GM23338 (cell line): ENCODE results near the gene CCNA2. TPM values are rescaled to one million over a fixed set of nuclear protein-coding genes. Genes with fewer than 3 reads are reported as not detected.

ENCODE experiments used
- ATAC-seq: fragments of 200-7000 bp; cut with Tn5 transposase; 3 replicates; pipeline ENCODE4 v1.9.1; 2020
- DNase-seq: peaks from one replicate; pipeline ENCODE4 v3.0.0-alpha.2; 2015; ENCODE audit warnings: low spot score
- H2AFZ ChIP-seq: fragments of 200-600 bp; sonication (generic); 2 replicates; pipeline ENCODE4 v1.8.0; 2016; ENCODE audit warnings: antibody characterized with exemption, mild to moderate bottlenecking, moderate library complexity
- H3F3A ChIP-seq: fragments of 200-600 bp; sonication (generic); replicated peaks from 2 replicates; pipeline ENCODE4 v1.8.0; 2017; ENCODE audit warnings: antibody characterized with exemption, mixed run types, low read depth
- H3K27ac ChIP-seq: fragments of 200-600 bp; sonication (generic); 2 replicates; pipeline ENCODE4 v1.6.1; 2016; ENCODE audit warnings: low read depth
- H3K27me3 ChIP-seq: fragments of 200-600 bp; sonication (generic); 2 replicates; pipeline ENCODE4 v1.8.0; 2016; ENCODE audit warnings: mild to moderate bottlenecking, mixed run types, moderate library complexity; ENCODE audit not compliant: insufficient read depth
- H3K36me3 ChIP-seq: fragments of 200-600 bp; sonication (generic); 2 replicates; pipeline ENCODE4 v1.8.0; 2016; ENCODE audit warnings: mild to moderate bottlenecking; ENCODE audit not compliant: insufficient read depth
- H3K4me1 ChIP-seq: fragments of 200-600 bp; sonication (generic); 2 replicates; pipeline ENCODE4 v1.8.0; 2016; ENCODE audit warnings: mild to moderate bottlenecking, moderate library complexity; ENCODE audit not compliant: insufficient read depth
- H3K4me2 ChIP-seq: fragments of 200-600 bp; sonication (generic); 2 replicates; pipeline ENCODE4 v1.7.1; 2017; ENCODE audit warnings: mixed run types
- H3K4me3 ChIP-seq: fragments of 200-600 bp; sonication (generic); 2 replicates; pipeline ENCODE4 v1.6.1; 2016; ENCODE audit warnings: mixed run types
- H3K79me2 ChIP-seq: fragments of 200-600 bp; sonication (generic); replicated peaks from 2 replicates; pipeline ENCODE4 v1.8.0; 2017; ENCODE audit warnings: mild to moderate bottlenecking; ENCODE audit not compliant: insufficient read depth
- H3K9me2 ChIP-seq: fragments of 200-600 bp; sonication (generic); 2 replicates; pipeline ENCODE4 v1.8.0; 2017; ENCODE audit not compliant: insufficient read depth
- H4K20me1 ChIP-seq: fragments of 200-600 bp; sonication (generic); replicated peaks from 2 replicates; pipeline ENCODE4 v1.8.0; 2017; ENCODE audit warnings: mild to moderate bottlenecking; ENCODE audit not compliant: insufficient read depth
- H3K27ac Mint-ChIP-seq: 2 replicates; pipeline ENCODE4 v1.8.0; 2020; ENCODE audit warnings: inconsistent platforms, mild to moderate bottlenecking, moderate library complexity, mixed read lengths
- H3K27me3 Mint-ChIP-seq: 3 replicates; pipeline ENCODE4 v1.8.0; 2022; ENCODE audit warnings: low read depth, mild to moderate bottlenecking, moderate library complexity, mixed read lengths, inconsistent platforms; ENCODE audit not compliant: insufficient read depth, poor library complexity
- H3K36me3 Mint-ChIP-seq: 3 replicates; pipeline ENCODE4 v1.8.0; 2021; ENCODE audit warnings: low read depth, mild to moderate bottlenecking, inconsistent platforms, moderate library complexity, mixed read lengths
- H3K4me1 Mint-ChIP-seq: 3 replicates; pipeline ENCODE4 v1.8.0; 2020; ENCODE audit warnings: mild to moderate bottlenecking, inconsistent platforms, mixed read lengths
- H3K4me3 Mint-ChIP-seq: 3 replicates; pipeline ENCODE4 v1.8.0; 2021; ENCODE audit warnings: moderate library complexity, mild to moderate bottlenecking, inconsistent platforms, mixed read lengths
- H3K9me3 Mint-ChIP-seq: 3 replicates; pipeline ENCODE4 v1.8.0; 2020; ENCODE audit warnings: moderate library complexity, mild to moderate bottlenecking, inconsistent platforms, mixed read lengths
- CREB1 ChIP-seq: fragments of 250-450 bp; sonication (Bioruptor Pico); IDR thresholded peaks from 2 replicates; pipeline ENCODE4 v1.5.0; 2020; ENCODE audit warnings: low read depth, mild to moderate bottlenecking, moderate library complexity
- EZH2 ChIP-seq: fragments of 200-600 bp; sonication (generic); IDR thresholded peaks from one replicate; pipeline ENCODE4 v1.8.0; 2017; ENCODE audit warnings: antibody characterized with exemption, mild to moderate bottlenecking, low read depth; ENCODE audit not compliant: unreplicated experiment
- EZH2phosphoT487 ChIP-seq: fragments of 200-600 bp; sonication (generic); IDR thresholded peaks from one replicate; pipeline ENCODE4 v1.8.1; 2018; ENCODE audit warnings: antibody characterized with exemption; ENCODE audit not compliant: unreplicated experiment
- JUNB ChIP-seq: IDR thresholded peaks from one replicate; pipeline ENCODE4 v1.6.1; 2016; ENCODE audit warnings: antibody characterized with exemption; ENCODE audit not compliant: unreplicated experiment
- NANOG ChIP-seq: IDR thresholded peaks from 2 replicates; pipeline ENCODE4 v1.6.1; 2016; ENCODE audit warnings: antibody characterized with exemption, borderline replicate concordance
- POLR2AphosphoS5 ChIP-seq: IDR thresholded peaks from 2 replicates; pipeline ENCODE4 v1.6.1; 2016; ENCODE audit warnings: antibody characterized with exemption, low read depth
- STAT1 ChIP-seq: IDR thresholded peaks from one replicate; pipeline ENCODE4 v1.6.1; 2016; ENCODE audit warnings: antibody characterized with exemption; ENCODE audit not compliant: unreplicated experiment
- ZNF114 ChIP-seq: fragments of 250-450 bp; sonication (Bioruptor Pico); IDR thresholded peaks from 2 replicates; pipeline ENCODE4 v1.5.0; 2020; ENCODE audit warnings: mild to moderate bottlenecking, moderate library complexity
- ZNF331 ChIP-seq: fragments of 250-450 bp; sonication (Bioruptor Pico); IDR thresholded peaks from 2 replicates; pipeline ENCODE4 v1.5.0; 2020; ENCODE audit warnings: low read depth, mild to moderate bottlenecking, moderate library complexity
- polyA plus RNA-seq: library from polyadenylated mRNA; unstranded; fragments of >200 nt; fragmentation: Nextera tagmentation; extraction: Ambion mirVana; gene quantifications from 2 replicates; pipeline ENCODE4 v1.2.1, GENCODE V29; 2016
- total RNA-seq: library from RNA; depleted of rRNA; stranded (reverse); fragments of >200 nt; shearing (Covaris generic); gene quantifications from 2 replicates; pipeline ENCODE4 v1.2.3, GENCODE V29; 2014
- TF ChIP-seq, protein P1 (sequence below): fragments of 250-450 bp; sonication (Bioruptor Pico); IDR thresholded peaks from 2 replicates; pipeline ENCODE4 v1.5.0; 2020; ENCODE audit warnings: mild to moderate bottlenecking, moderate library complexity
- TF ChIP-seq, protein P2 (sequence below): IDR thresholded peaks from one replicate; pipeline ENCODE4 v1.6.1; 2018; ENCODE audit warnings: antibody characterized with exemption; ENCODE audit not compliant: unreplicated experiment
- TF ChIP-seq, protein P3 (sequence below): IDR thresholded peaks from 2 replicates; pipeline ENCODE4 v1.6.1; 2016; ENCODE audit warnings: antibody characterized with exemption
- TF ChIP-seq, protein P4 (sequence below), 2 experiments: fragments of 200-600 bp in 1 of 2; sonication (generic) in 1 of 2; conservative IDR thresholded peaks; 2 replicates each; pipeline versions ENCODE4 v1.5.1 to v1.6.1; 2016 to 2017; ENCODE audit warnings: antibody characterized with exemption in 2 of 2, low read depth in 2 of 2, mild to moderate bottlenecking in 2 of 2, moderate library complexity in 1 of 2

The CCNA2 gene
- total and polyA plus RNA-seq, 2 experiments from 2014 or later, result 60.5 to 160 TPM

DNA sequence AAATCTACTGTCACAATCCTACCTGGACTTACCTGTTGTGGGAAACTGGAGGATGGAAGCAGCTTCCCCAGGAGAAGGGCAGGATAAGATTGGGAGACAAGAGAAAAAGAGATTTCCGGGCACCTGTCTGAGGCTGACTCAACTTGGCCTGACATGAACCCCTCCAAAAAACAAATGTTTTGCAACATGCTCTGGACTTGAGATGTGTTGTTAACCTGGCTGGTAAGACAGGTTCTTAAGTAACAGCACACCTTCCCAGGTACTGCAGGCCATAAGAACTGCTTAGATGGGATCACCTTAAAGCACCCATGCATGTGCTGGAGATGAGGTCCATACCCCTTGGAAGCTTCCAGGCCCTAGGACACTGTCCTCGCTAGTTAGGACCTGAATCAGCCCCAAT lies 54.3 kb downstream of the CCNA2 start:
- H3K36me3 ChIP-seq, result no peaks in the 10 kb centered on the region
- H3K4me1 ChIP-seq, result peaks cover 12% of the 10 kb centered on the region
- Mint-ChIP-seq H3K27me3 (peaks cover 27% of the 10 kb centered on the region), H3K36me3 (no peaks in the 10 kb centered on the region), H3K9me3 (no peaks in the 10 kb centered on the region), H3K4me3 (no peak overlapping the region), H3K4me1 (peaks cover 16% of the 10 kb centered on the region), H3K27ac (no peak overlapping the region)
- H3K4me2 ChIP-seq, result no peak overlapping the region
- H3K9me2 ChIP-seq, result no peaks in the 10 kb centered on the region
- ATAC-seq (no peak), DNase-seq (no peak)
- no peaks in the 10 kb centered on the region for H3K79me2 ChIP-seq
- no peak overlapping the region for H2AFZ ChIP-seq
- peaks cover 52% of the 10 kb centered on the region for H3K27me3 ChIP-seq
- TF ChIP-seq, protein P1, sequence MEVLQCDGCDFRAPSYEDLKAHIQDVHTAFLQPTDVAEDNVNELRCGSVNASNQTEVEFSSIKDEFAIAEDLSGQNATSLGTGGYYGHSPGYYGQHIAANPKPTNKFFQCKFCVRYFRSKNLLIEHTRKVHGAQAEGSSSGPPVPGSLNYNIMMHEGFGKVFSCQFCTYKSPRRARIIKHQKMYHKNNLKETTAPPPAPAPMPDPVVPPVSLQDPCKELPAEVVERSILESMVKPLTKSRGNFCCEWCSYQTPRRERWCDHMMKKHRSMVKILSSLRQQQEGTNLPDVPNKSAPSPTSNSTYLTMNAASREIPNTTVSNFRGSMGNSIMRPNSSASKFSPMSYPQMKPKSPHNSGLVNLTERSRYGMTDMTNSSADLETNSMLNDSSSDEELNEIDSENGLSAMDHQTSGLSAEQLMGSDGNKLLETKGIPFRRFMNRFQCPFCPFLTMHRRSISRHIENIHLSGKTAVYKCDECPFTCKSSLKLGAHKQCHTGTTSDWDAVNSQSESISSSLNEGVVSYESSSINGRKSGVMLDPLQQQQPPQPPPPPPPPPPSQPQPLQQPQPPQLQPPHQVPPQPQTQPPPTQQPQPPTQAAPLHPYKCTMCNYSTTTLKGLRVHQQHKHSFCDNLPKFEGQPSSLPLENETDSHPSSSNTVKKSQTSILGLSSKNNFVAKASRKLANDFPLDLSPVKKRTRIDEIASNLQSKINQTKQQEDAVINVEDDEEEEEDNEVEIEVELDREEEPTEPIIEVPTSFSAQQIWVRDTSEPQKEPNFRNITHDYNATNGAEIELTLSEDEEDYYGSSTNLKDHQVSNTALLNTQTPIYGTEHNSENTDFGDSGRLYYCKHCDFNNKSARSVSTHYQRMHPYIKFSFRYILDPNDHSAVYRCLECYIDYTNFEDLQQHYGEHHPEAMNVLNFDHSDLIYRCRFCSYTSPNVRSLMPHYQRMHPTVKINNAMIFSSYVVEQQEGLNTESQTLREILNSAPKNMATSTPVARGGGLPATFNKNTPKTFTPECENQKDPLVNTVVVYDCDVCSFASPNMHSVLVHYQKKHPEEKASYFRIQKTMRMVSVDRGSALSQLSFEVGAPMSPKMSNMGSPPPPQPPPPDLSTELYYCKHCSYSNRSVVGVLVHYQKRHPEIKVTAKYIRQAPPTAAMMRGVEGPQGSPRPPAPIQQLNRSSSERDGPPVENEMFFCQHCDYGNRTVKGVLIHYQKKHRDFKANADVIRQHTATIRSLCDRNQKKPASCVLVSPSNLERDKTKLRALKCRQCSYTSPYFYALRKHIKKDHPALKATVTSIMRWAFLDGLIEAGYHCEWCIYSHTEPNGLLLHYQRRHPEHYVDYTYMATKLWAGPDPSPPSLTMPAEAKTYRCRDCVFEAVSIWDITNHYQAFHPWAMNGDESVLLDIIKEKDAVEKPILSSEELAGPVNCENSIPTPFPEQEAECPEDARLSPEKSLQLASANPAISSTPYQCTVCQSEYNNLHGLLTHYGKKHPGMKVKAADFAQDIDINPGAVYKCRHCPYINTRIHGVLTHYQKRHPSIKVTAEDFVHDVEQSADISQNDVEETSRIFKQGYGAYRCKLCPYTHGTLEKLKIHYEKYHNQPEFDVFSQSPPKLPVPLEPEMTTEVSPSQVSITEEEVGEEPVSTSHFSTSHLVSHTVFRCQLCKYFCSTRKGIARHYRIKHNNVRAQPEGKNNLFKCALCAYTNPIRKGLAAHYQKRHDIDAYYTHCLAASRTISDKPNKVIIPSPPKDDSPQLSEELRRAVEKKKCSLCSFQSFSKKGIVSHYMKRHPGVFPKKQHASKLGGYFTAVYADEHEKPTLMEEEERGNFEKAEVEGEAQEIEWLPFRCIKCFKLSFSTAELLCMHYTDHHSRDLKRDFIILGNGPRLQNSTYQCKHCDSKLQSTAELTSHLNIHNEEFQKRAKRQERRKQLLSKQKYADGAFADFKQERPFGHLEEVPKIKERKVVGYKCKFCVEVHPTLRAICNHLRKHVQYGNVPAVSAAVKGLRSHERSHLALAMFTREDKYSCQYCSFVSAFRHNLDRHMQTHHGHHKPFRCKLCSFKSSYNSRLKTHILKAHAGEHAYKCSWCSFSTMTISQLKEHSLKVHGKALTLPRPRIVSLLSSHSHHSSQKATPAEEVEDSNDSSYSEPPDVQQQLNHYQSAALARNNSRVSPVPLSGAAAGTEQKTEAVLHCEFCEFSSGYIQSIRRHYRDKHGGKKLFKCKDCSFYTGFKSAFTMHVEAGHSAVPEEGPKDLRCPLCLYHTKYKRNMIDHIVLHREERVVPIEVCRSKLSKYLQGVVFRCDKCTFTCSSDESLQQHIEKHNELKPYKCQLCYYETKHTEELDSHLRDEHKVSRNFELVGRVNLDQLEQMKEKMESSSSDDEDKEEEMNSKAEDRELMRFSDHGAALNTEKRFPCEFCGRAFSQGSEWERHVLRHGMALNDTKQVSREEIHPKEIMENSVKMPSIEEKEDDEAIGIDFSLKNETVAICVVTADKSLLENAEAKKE (CRISPR knock-in tag), result no peak
- TF ChIP-seq EZH2, result no peak
- TF ChIP-seq ZNF331 (CRISPR knock-in tag), result no peak
- TF ChIP-seq CREB1 (CRISPR knock-in tag), result no peak
- TF ChIP-seq, protein P2, sequence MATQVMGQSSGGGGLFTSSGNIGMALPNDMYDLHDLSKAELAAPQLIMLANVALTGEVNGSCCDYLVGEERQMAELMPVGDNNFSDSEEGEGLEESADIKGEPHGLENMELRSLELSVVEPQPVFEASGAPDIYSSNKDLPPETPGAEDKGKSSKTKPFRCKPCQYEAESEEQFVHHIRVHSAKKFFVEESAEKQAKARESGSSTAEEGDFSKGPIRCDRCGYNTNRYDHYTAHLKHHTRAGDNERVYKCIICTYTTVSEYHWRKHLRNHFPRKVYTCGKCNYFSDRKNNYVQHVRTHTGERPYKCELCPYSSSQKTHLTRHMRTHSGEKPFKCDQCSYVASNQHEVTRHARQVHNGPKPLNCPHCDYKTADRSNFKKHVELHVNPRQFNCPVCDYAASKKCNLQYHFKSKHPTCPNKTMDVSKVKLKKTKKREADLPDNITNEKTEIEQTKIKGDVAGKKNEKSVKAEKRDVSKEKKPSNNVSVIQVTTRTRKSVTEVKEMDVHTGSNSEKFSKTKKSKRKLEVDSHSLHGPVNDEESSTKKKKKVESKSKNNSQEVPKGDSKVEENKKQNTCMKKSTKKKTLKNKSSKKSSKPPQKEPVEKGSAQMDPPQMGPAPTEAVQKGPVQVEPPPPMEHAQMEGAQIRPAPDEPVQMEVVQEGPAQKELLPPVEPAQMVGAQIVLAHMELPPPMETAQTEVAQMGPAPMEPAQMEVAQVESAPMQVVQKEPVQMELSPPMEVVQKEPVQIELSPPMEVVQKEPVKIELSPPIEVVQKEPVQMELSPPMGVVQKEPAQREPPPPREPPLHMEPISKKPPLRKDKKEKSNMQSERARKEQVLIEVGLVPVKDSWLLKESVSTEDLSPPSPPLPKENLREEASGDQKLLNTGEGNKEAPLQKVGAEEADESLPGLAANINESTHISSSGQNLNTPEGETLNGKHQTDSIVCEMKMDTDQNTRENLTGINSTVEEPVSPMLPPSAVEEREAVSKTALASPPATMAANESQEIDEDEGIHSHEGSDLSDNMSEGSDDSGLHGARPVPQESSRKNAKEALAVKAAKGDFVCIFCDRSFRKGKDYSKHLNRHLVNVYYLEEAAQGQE, result no peak
- no peak for TF ChIP-seq STAT1
- TF ChIP-seq EZH2phosphoT487, result no peak
- TF ChIP-seq POLR2AphosphoS5, result no peak
- TF ChIP-seq JUNB, result no peak
- TF ChIP-seq, protein P3, sequence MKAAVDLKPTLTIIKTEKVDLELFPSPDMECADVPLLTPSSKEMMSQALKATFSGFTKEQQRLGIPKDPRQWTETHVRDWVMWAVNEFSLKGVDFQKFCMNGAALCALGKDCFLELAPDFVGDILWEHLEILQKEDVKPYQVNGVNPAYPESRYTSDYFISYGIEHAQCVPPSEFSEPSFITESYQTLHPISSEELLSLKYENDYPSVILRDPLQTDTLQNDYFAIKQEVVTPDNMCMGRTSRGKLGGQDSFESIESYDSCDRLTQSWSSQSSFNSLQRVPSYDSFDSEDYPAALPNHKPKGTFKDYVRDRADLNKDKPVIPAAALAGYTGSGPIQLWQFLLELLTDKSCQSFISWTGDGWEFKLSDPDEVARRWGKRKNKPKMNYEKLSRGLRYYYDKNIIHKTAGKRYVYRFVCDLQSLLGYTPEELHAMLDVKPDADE, result no peak
- TF ChIP-seq, protein P4, sequence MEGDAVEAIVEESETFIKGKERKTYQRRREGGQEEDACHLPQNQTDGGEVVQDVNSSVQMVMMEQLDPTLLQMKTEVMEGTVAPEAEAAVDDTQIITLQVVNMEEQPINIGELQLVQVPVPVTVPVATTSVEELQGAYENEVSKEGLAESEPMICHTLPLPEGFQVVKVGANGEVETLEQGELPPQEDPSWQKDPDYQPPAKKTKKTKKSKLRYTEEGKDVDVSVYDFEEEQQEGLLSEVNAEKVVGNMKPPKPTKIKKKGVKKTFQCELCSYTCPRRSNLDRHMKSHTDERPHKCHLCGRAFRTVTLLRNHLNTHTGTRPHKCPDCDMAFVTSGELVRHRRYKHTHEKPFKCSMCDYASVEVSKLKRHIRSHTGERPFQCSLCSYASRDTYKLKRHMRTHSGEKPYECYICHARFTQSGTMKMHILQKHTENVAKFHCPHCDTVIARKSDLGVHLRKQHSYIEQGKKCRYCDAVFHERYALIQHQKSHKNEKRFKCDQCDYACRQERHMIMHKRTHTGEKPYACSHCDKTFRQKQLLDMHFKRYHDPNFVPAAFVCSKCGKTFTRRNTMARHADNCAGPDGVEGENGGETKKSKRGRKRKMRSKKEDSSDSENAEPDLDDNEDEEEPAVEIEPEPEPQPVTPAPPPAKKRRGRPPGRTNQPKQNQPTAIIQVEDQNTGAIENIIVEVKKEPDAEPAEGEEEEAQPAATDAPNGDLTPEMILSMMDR (conservative IDR thresholded peaks at IDR 0.05; ENCODE audit: low read depth in 2 of 2), result no peak
- TF ChIP-seq NANOG, result no peak
- no peak for TF ChIP-seq ZNF114 (CRISPR knock-in tag)
- H3F3A ChIP-seq, result no peaks in the 10 kb centered on the region
- no peak overlapping the region for H3K27ac ChIP-seq
- H3K4me3 ChIP-seq, result no peak overlapping the region
- no peaks in the 10 kb centered on the region for H4K20me1 ChIP-seq
